Transverse colon (tissue), 3 donors: ENCODE results near the gene FRRS1.
"Not testable (repeated sequence)": the region's sequence is repeated elsewhere in the genome, so short reads cannot be mapped to it uniquely, and the experiment has no call there.

ENCODE experiments used
- EP300 ChIP-seq: sonication (generic); formaldehyde crosslinking; IDR thresholded peaks from one replicate; pipeline ENCODE4 v1.6.1; 2017; ENCODE audit warnings: antibody characterized with exemption, low read depth
- POLR2A ChIP-seq: fragments of 450-650 bp; IDR thresholded peaks from one replicate; pipeline ENCODE4 v1.6.1; 2016; ENCODE audit warnings: antibody characterized with exemption, mild to moderate bottlenecking, moderate library complexity
- TF ChIP-seq, protein P1 (sequence below), 5 experiments: fragments of 200-600 bp in 3 of 5; fragments of 450-650 bp in 2 of 5; sonication (generic) in 3 of 5; IDR thresholded peaks; 1 replicate in 2 of 5; 2 replicates in 3 of 5; pipeline ENCODE4 v1.5.1; 2016 to 2017; ENCODE audit warnings: antibody characterized with exemption in 5 of 5, inconsistent platforms in 3 of 5, mild to moderate bottlenecking in 2 of 5, moderate library complexity in 1 of 5

- TF ChIP-seq POLR2A, EP300: not testable (repeated sequence)
- TF ChIP-seq, protein P1, sequence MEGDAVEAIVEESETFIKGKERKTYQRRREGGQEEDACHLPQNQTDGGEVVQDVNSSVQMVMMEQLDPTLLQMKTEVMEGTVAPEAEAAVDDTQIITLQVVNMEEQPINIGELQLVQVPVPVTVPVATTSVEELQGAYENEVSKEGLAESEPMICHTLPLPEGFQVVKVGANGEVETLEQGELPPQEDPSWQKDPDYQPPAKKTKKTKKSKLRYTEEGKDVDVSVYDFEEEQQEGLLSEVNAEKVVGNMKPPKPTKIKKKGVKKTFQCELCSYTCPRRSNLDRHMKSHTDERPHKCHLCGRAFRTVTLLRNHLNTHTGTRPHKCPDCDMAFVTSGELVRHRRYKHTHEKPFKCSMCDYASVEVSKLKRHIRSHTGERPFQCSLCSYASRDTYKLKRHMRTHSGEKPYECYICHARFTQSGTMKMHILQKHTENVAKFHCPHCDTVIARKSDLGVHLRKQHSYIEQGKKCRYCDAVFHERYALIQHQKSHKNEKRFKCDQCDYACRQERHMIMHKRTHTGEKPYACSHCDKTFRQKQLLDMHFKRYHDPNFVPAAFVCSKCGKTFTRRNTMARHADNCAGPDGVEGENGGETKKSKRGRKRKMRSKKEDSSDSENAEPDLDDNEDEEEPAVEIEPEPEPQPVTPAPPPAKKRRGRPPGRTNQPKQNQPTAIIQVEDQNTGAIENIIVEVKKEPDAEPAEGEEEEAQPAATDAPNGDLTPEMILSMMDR (IDR thresholded peaks at IDR 0.05): not testable (repeated sequence)
Observed at GRCh38 chr1:99758686-99759517, 7.5 kb downstream of the FRRS1 start.
